Thyroid gland (tissue), 4 donors: ENCODE results near the gene CAMK1G.

Experiments used
- CTCF ChIP-seq, 6 experiments: fragments of 200-600 bp in 3 of 6; fragments of 450-650 bp in 3 of 6; sonication (generic) in 3 of 6; IDR thresholded peaks; one replicate each; pipeline ENCODE4 v1.5.1; 2016 to 2019; ENCODE audit warnings: antibody characterized with exemption in 6 of 6, mild to moderate bottlenecking in 2 of 6, inconsistent platforms in 1 of 6, moderate library complexity in 1 of 6
- POLR2A ChIP-seq, 2 donors: fragments of 450-650 bp; IDR thresholded peaks; one replicate each; pipeline ENCODE4 v1.6.1; 2017; ENCODE audit warnings: antibody characterized with exemption in 2 of 2, mild to moderate bottlenecking in 2 of 2, moderate library complexity in 1 of 2

GRCh38 chr1:209634005-209634737 lies 50.7 kb downstream of the CAMK1G start:
- TF ChIP-seq CTCF (IDR thresholded peaks at IDR 0.05) (no peak), POLR2A (IDR thresholded peaks at IDR 0.05) (no peak)
